GM23338 (cell line): ENCODE results near the gene DMD. TPM values are rescaled to one million over a fixed set of nuclear protein-coding genes. Genes with fewer than 3 reads are reported as not detected.

Experiments
- ATAC-seq: fragments of 200-7000 bp; cut with Tn5 transposase; 3 replicates; pipeline ENCODE4 v1.9.1; 2020
- DNase-seq: peaks from one replicate; pipeline ENCODE4 v3.0.0-alpha.2; 2015; ENCODE audit warnings: low spot score
- H2AFZ ChIP-seq: fragments of 200-600 bp; sonication (generic); 2 replicates; pipeline ENCODE4 v1.8.0; 2016; ENCODE audit warnings: antibody characterized with exemption, mild to moderate bottlenecking, moderate library complexity
- H3F3A ChIP-seq: fragments of 200-600 bp; sonication (generic); replicated peaks from 2 replicates; pipeline ENCODE4 v1.8.0; 2017; ENCODE audit warnings: antibody characterized with exemption, mixed run types, low read depth
- H3K27ac ChIP-seq: fragments of 200-600 bp; sonication (generic); 2 replicates; pipeline ENCODE4 v1.6.1; 2016; ENCODE audit warnings: low read depth
- H3K27me3 ChIP-seq: fragments of 200-600 bp; sonication (generic); 2 replicates; pipeline ENCODE4 v1.8.0; 2016; ENCODE audit warnings: mild to moderate bottlenecking, mixed run types, moderate library complexity; ENCODE audit not compliant: insufficient read depth
- H3K36me3 ChIP-seq: fragments of 200-600 bp; sonication (generic); 2 replicates; pipeline ENCODE4 v1.8.0; 2016; ENCODE audit warnings: mild to moderate bottlenecking; ENCODE audit not compliant: insufficient read depth
- H3K4me1 ChIP-seq: fragments of 200-600 bp; sonication (generic); 2 replicates; pipeline ENCODE4 v1.8.0; 2016; ENCODE audit warnings: mild to moderate bottlenecking, moderate library complexity; ENCODE audit not compliant: insufficient read depth
- H3K4me2 ChIP-seq: fragments of 200-600 bp; sonication (generic); 2 replicates; pipeline ENCODE4 v1.7.1; 2017; ENCODE audit warnings: mixed run types
- H3K4me3 ChIP-seq: fragments of 200-600 bp; sonication (generic); 2 replicates; pipeline ENCODE4 v1.6.1; 2016; ENCODE audit warnings: mixed run types
- H3K79me2 ChIP-seq: fragments of 200-600 bp; sonication (generic); replicated peaks from 2 replicates; pipeline ENCODE4 v1.8.0; 2017; ENCODE audit warnings: mild to moderate bottlenecking; ENCODE audit not compliant: insufficient read depth
- H3K9me2 ChIP-seq: fragments of 200-600 bp; sonication (generic); 2 replicates; pipeline ENCODE4 v1.8.0; 2017; ENCODE audit not compliant: insufficient read depth
- H4K20me1 ChIP-seq: fragments of 200-600 bp; sonication (generic); replicated peaks from 2 replicates; pipeline ENCODE4 v1.8.0; 2017; ENCODE audit warnings: mild to moderate bottlenecking; ENCODE audit not compliant: insufficient read depth
- H3K27ac Mint-ChIP-seq: 2 replicates; pipeline ENCODE4 v1.8.0; 2020; ENCODE audit warnings: inconsistent platforms, mild to moderate bottlenecking, moderate library complexity, mixed read lengths
- H3K27me3 Mint-ChIP-seq: 3 replicates; pipeline ENCODE4 v1.8.0; 2022; ENCODE audit warnings: low read depth, mild to moderate bottlenecking, moderate library complexity, mixed read lengths, inconsistent platforms; ENCODE audit not compliant: insufficient read depth, poor library complexity
- H3K36me3 Mint-ChIP-seq: 3 replicates; pipeline ENCODE4 v1.8.0; 2021; ENCODE audit warnings: low read depth, mild to moderate bottlenecking, inconsistent platforms, moderate library complexity, mixed read lengths
- H3K4me1 Mint-ChIP-seq: 3 replicates; pipeline ENCODE4 v1.8.0; 2020; ENCODE audit warnings: mild to moderate bottlenecking, inconsistent platforms, mixed read lengths
- H3K4me3 Mint-ChIP-seq: 3 replicates; pipeline ENCODE4 v1.8.0; 2021; ENCODE audit warnings: moderate library complexity, mild to moderate bottlenecking, inconsistent platforms, mixed read lengths
- H3K9me3 Mint-ChIP-seq: 3 replicates; pipeline ENCODE4 v1.8.0; 2020; ENCODE audit warnings: moderate library complexity, mild to moderate bottlenecking, inconsistent platforms, mixed read lengths
- CREB1 ChIP-seq: fragments of 250-450 bp; sonication (Bioruptor Pico); IDR thresholded peaks from 2 replicates; pipeline ENCODE4 v1.5.0; 2020; ENCODE audit warnings: low read depth, mild to moderate bottlenecking, moderate library complexity
- EZH2 ChIP-seq: fragments of 200-600 bp; sonication (generic); IDR thresholded peaks from one replicate; pipeline ENCODE4 v1.8.0; 2017; ENCODE audit warnings: antibody characterized with exemption, mild to moderate bottlenecking, low read depth; ENCODE audit not compliant: unreplicated experiment
- EZH2phosphoT487 ChIP-seq: fragments of 200-600 bp; sonication (generic); IDR thresholded peaks from one replicate; pipeline ENCODE4 v1.8.1; 2018; ENCODE audit warnings: antibody characterized with exemption; ENCODE audit not compliant: unreplicated experiment
- NANOG ChIP-seq: IDR thresholded peaks from 2 replicates; pipeline ENCODE4 v1.6.1; 2016; ENCODE audit warnings: antibody characterized with exemption, borderline replicate concordance
- POLR2AphosphoS5 ChIP-seq: IDR thresholded peaks from 2 replicates; pipeline ENCODE4 v1.6.1; 2016; ENCODE audit warnings: antibody characterized with exemption, low read depth
- STAT1 ChIP-seq: IDR thresholded peaks from one replicate; pipeline ENCODE4 v1.6.1; 2016; ENCODE audit warnings: antibody characterized with exemption; ENCODE audit not compliant: unreplicated experiment
- ZNF331 ChIP-seq: fragments of 250-450 bp; sonication (Bioruptor Pico); IDR thresholded peaks from 2 replicates; pipeline ENCODE4 v1.5.0; 2020; ENCODE audit warnings: low read depth, mild to moderate bottlenecking, moderate library complexity
- polyA plus RNA-seq: library from polyadenylated mRNA; unstranded; fragments of >200 nt; fragmentation: Nextera tagmentation; extraction: Ambion mirVana; gene quantifications from 2 replicates; pipeline ENCODE4 v1.2.1, GENCODE V29; 2016
- total RNA-seq: library from RNA; depleted of rRNA; stranded (reverse); fragments of >200 nt; shearing (Covaris generic); gene quantifications from 2 replicates; pipeline ENCODE4 v1.2.3, GENCODE V29; 2014
- TF ChIP-seq, protein P1 (sequence below): IDR thresholded peaks from 2 replicates; pipeline ENCODE4 v1.6.1; 2016; ENCODE audit warnings: antibody characterized with exemption
- TF ChIP-seq, protein P2 (sequence below): IDR thresholded peaks from one replicate; pipeline ENCODE4 v1.6.1; 2018; ENCODE audit warnings: antibody characterized with exemption; ENCODE audit not compliant: unreplicated experiment

Gene DMD
- total and polyA plus RNA-seq, 2 experiments from 2014 or later: 4.5 to 7.6 TPM

DNA sequence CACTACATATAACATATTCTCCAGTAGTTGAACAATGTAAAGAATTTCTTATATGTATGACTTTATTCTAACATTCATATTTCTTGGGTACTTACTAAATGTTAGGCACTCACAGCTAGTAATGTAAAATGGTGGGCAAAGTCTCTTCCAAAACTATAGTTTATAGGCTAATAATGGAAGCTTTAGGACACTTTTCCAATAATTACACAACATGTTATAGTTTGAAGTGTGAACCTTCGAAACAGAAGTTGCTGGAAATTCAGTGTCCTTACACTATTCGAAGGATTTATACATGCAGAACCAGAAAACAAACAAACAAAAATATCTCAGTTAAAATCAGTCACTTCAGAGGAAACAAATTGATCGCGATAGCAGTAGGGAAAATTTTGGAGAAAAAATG, 212.6 kb downstream of the DMD start:
- Mint-ChIP-seq H3K27ac (no peak overlapping the region), H3K4me1 (no peaks in the 10 kb centered on the region), H3K4me3 (no peak overlapping the region), H3K27me3 (no peaks in the 10 kb centered on the region), H3K36me3 (no peaks in the 10 kb centered on the region), H3K9me3 (no peaks in the 10 kb centered on the region)
- TF ChIP-seq, protein P1, sequence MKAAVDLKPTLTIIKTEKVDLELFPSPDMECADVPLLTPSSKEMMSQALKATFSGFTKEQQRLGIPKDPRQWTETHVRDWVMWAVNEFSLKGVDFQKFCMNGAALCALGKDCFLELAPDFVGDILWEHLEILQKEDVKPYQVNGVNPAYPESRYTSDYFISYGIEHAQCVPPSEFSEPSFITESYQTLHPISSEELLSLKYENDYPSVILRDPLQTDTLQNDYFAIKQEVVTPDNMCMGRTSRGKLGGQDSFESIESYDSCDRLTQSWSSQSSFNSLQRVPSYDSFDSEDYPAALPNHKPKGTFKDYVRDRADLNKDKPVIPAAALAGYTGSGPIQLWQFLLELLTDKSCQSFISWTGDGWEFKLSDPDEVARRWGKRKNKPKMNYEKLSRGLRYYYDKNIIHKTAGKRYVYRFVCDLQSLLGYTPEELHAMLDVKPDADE: no peak
- no peak overlapping the region for H3K27ac ChIP-seq
- H3F3A ChIP-seq: no peaks in the 10 kb centered on the region
- DNase-seq (no peak), ATAC-seq (no peak)
- H4K20me1 ChIP-seq: no peaks in the 10 kb centered on the region
- no peaks in the 10 kb centered on the region for H3K27me3 ChIP-seq
- H3K4me2 ChIP-seq: no peak overlapping the region
- no peaks in the 10 kb centered on the region for H3K4me1 ChIP-seq
- H3K36me3 ChIP-seq: no peaks in the 10 kb centered on the region
- H3K4me3 ChIP-seq: no peak overlapping the region
- no peaks in the 10 kb centered on the region; the same call in 1 of the 2 replicates for H3K9me2 ChIP-seq
- H3K79me2 ChIP-seq: no peaks in the 10 kb centered on the region
- H2AFZ ChIP-seq: no peak overlapping the region

DNA sequence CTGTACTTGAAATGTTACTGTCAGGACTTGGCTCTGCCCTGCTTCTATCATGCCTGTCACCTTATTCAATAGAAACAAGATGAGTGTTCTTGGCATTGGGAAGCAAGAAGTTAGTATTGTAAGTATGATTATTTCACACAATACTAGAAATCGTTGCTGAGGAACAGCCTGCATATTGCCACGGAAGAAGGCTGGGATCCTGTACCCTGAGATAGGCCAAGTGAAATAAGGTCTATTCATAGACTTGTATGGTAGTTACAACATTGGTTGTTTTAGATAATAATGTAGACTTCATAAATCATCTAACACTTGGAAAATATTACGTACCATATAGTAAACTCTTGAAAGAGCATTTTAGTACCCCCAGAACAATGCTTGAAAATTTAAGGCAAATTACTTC, 215.9 kb downstream of the DMD start:
- Histone ChIP-seq H4K20me1 (no peaks in the 10 kb centered on the region), H2AFZ (no peak overlapping the region), H3F3A (no peaks in the 10 kb centered on the region), H3K27me3 (no peaks in the 10 kb centered on the region), H3K27ac (no peak overlapping the region), H3K36me3 (no peaks in the 10 kb centered on the region), H3K4me1 (no peaks in the 10 kb centered on the region), H3K4me3 (no peak overlapping the region), H3K79me2 (no peaks in the 10 kb centered on the region), H3K4me2 (no peak overlapping the region), H3K9me2 (no peaks in the 10 kb centered on the region; the same call in 1 of the 2 replicates)
- H3K4me1 Mint-ChIP-seq: 0 out of 3 replicates have a peak, but pooled peaks cover 4% of the 10 kb centered on the region
- no peaks in the 10 kb centered on the region for H3K36me3 Mint-ChIP-seq
- H3K9me3 Mint-ChIP-seq: no peaks in the 10 kb centered on the region
- H3K27ac Mint-ChIP-seq: no peak overlapping the region
- no peak for DNase-seq
- no peak for ATAC-seq
- H3K27me3 Mint-ChIP-seq: no peaks in the 10 kb centered on the region
- TF ChIP-seq EZH2phosphoT487 (no peak), POLR2AphosphoS5 (no peak), EZH2 (no peak), CREB1 (no peak), ZNF331 (no peak), NANOG (no peak), STAT1 (no peak)
- TF ChIP-seq, protein P2, sequence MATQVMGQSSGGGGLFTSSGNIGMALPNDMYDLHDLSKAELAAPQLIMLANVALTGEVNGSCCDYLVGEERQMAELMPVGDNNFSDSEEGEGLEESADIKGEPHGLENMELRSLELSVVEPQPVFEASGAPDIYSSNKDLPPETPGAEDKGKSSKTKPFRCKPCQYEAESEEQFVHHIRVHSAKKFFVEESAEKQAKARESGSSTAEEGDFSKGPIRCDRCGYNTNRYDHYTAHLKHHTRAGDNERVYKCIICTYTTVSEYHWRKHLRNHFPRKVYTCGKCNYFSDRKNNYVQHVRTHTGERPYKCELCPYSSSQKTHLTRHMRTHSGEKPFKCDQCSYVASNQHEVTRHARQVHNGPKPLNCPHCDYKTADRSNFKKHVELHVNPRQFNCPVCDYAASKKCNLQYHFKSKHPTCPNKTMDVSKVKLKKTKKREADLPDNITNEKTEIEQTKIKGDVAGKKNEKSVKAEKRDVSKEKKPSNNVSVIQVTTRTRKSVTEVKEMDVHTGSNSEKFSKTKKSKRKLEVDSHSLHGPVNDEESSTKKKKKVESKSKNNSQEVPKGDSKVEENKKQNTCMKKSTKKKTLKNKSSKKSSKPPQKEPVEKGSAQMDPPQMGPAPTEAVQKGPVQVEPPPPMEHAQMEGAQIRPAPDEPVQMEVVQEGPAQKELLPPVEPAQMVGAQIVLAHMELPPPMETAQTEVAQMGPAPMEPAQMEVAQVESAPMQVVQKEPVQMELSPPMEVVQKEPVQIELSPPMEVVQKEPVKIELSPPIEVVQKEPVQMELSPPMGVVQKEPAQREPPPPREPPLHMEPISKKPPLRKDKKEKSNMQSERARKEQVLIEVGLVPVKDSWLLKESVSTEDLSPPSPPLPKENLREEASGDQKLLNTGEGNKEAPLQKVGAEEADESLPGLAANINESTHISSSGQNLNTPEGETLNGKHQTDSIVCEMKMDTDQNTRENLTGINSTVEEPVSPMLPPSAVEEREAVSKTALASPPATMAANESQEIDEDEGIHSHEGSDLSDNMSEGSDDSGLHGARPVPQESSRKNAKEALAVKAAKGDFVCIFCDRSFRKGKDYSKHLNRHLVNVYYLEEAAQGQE: no peak
- no peak overlapping the region for H3K4me3 Mint-ChIP-seq
